ENCODE results near the gene APC2.

APC2 gene

DNA sequence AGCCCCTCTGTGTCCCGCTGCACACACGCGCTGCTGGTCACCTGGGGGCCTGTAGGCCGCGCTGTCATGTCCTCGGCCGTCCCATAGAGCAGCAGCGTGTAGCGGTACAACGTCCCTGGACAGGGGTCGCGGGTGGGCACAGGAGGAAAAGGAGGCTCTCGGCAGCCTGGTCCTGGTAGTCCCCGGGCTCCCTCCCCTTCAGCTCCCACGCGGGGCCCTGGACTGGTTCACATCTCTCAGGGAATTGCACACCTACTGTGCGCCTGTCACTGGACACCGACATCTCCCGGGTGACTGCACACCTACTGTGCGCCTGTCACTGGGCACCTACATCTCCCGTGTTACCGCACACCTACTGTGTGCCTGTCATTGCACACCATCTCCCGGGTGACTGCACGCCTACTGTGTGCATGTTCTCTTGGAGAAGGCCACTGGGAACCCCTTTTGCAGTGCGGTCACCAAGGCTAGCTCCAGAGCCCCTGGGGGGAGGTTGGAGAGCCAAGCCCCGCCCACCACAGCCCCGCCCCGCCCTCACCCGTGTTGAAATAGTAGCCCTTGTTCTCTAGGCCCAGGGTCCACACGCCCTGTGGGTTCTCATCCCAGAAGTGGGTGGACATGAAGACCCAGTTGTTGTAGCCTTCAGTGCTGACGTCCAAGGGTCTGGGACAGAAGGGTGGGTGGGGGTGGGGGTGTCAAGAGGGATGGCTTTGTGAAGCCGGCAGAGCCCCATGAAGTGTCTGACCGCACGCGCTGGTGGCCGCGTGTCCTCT is 32.6 kb downstream of the APC2 start:
- no peak for DNase-seq

DNA sequence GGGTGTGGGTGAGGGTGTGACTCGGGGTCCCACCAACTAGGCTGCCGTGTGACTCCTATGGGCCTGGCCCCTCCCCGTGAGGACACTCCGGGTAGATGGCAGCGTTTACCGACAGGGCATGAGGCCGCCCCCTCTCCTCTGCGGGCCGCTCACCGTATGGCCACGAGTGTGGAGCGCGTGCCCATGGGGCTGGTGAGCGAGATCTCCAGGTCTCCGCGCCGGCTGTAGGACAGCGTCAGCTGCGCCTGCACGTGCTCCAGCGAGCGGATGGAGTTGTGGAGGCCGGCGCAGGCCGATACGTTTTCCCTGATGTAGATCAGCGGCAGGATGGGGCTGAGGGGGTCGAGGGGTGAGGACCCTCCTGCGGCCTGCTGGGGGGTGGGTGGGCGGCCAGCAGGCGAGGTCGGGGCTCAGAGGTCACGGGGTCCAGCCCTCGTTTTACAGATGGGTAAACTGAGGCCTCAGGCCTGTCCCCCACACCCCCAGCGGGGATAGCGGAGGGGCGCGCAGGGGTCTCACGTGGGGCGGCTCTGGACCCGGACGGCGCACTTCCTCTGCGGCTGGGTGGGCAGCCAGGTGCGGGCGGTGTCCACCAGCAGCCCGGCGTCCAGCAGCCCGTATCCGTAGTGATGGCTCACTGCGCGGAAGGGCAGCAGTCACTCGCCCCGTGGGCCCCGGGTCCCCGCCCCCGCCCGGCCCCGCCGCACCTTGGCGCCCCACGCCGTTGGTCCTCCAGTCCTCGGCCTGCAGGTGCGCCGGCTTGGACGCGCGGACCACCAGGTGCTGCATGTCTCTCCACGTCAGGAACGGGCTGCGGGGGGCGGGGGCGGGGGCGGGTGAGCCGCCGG is 33.4 kb downstream of the APC2 start:
- DNase-seq: no peak

DNA sequence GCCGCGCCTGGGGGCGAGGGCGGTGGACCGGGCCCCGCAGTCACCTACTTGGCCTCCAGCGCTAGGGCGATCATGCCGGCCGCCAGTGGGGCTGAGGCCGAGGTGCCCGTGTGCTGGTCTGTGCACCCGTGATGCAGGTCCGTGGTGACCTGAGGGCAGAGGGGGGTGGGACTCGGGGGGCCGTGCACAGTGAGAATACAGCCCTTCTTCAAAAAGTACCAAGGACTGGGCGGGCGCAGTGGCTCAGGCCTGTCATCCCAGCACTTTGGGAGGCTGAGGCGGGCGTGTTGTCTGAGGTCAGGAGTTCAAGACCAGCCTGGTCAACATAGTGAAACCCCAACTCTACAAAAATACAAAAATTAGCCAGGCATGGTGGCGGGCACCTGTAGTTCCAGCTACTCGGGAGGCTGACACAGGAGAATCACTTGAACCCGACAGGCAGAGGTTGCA is 34.1 kb downstream of the APC2 start:
- no peak for DNase-seq

DNA sequence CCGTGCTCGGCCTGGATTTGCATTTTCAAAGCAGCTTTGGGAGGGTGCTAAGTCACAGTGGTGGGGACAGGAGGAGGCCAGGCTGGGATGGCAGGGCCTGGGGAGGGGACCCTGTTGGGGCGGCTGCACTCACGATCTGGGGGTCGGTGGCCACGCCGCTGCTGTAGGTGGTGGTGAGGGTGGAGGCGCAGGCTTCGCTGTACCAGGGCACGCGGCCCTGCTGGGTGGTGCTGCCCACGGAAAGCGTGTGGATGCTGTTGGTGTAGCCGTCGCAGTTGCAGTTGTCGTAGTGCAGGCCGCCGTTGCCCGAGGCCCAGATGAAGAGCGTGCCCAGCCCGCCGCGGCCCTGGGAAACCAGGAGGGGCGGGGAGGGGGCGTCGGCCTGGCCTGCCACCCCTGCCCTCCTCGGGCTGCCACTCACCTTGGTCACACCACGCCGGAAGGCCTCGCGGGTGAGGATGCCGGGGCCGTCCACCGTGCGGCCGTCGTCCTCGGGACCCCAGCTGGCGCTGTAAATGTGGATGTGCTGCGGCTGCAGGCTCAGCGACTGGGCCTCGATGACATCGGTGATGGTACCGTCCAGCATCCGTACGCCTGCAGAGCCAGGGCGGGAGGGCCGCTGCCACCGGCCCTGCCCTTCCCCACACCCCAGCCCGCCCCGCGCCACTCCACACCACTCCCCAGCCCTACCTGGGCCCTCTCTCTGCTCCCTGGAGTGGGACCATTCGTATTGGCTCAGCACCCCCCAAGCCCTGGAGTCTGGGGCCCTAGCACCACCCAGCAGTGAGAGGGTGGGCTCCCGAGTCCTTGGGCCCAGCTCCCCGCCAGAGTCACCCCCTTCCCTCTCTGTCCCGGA is 37.0 kb downstream of the APC2 start:
- no peak for DNase-seq

DNA sequence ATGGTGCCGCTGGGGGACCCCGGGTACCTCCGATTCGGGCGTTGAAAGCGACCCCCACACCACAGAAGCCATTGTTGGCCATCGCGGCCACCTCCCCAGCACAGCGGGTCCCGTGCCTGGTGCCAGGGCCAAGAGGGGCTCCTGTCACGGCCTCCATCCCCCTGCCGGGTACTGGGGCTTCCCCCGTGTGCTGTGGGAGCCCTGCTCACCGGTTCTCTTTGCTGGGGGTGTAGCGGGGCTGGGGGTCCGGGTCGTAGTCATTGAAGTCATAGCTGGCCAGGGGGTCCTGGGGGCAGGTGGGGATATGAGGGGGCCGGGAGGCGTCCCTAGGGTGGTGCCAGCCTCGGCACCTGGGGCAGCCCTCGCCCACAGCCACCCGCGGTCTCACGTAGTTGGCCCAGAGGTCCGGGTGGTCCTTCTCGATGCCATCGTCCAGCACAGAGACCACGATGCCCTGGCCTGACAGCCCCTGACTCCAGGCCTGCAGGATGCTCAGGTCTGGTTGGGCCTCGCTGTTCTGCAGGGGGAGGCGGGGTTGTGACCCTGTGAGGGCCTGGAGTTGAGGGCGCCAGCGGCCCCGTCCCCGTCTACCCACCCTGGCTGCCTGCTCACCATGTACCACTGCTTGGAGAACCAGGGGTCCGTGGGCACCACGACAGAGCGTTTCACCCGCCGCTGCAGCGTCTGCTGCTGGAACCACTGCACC is 37.8 kb downstream of the APC2 start:
- no peak for DNase-seq

DNA sequence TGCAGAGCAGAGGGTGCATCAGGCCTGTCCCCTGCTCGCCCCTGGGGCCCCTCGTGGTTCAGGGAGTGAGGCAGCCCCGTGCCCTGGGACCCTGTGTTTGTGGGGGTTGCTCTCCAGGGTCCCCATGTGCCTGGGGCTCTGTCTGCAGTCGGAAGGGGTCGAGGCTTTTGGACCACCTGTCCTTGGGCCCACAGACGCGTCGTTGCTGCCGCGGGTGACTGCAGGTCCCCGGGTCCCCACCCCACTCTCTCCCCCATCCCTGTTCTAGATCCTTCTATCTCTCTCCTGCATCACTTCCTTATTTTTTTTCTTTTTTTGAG is 38.3 kb downstream of the APC2 start:
- no peak for DNase-seq

DNA sequence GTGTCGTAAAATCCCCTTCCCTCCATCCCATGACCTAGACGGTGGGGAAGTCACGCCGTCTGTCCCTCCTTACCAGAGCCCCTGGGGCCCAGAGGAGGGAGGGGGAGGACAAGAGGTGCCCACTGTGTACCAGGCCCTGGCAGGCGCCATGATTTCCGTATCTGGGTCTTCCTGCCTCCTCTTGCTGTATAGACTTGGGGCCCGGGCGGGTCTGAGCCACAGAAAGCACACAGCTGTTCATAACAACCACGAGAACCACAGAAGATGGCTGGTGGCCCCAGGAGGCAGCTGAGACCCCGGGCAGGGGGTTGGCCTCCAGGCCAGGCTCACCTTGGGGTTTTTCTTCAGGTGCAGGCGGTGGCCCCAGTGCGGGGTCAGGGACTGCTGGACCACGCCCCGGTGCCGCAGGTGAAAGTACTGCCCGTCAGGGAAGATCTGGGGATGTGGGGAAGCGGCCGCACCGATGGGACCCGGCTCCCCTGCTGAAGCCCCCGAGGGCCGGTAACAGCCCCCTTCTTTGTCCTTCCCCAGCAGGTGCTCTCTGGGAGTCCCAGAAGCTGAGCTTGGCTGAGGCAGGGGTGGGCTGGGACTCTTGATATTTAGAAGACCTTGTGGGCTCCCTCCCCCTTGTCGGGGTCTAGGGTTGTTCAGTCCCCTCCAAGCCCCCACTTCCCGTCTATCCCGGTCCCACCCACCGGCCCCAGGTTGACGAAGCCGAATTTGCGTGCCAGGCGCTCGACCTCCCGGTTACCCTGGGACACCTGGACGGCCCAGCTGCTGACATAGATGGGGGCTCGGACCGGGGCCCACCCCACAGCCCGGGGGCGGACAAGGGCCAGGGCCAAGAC is 39.8 kb downstream of the APC2 start:
- no peak for DNase-seq

DNA sequence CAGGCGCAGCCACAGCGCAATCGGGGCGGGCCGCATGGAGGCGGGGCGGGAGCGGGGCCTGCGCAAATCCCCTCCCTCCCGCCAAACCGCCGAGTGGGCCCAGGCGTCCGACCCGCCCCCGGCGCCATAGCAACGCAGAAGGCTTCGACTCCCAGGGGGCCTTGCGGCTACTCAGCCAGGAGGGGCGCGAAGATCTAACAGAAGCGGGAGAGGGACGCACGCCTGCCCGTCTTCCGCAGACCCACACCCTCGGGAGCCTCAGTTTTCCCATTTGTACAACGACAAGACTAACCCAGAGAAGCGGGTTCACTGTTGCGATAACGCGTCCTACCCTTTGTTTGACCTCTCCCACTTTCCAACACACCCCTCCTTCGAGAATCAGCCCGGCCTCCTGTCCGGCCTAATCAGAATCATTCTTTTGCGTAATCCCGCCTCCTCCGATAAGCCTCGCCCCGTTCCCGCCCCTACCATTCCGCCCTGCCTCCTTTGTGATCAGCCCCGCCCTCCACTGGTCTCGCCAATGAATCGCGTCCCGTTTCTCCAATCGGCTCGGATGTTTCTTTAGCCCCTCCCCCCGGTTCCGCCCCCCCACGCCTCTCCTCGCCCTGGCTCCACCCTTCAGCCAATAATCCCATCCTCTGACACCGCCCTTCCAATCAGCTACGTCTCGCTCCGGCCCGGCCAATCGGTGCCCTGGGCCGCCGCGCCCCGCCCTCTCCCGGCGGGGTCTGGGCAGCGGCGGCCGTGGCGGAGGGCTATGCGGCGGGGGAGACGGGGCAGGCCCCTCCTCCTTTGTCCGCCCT is 40.6 kb downstream of the APC2 start, which contains the start of gene PCSK4:
Gene PCSK4, minus strand, starts transcription at position 40 of the 803 bp plus-strand sequence. Its CDS starts 4 bp downstream, at position 36.
- peak; percentile 93 for DNase-seq

DNA sequence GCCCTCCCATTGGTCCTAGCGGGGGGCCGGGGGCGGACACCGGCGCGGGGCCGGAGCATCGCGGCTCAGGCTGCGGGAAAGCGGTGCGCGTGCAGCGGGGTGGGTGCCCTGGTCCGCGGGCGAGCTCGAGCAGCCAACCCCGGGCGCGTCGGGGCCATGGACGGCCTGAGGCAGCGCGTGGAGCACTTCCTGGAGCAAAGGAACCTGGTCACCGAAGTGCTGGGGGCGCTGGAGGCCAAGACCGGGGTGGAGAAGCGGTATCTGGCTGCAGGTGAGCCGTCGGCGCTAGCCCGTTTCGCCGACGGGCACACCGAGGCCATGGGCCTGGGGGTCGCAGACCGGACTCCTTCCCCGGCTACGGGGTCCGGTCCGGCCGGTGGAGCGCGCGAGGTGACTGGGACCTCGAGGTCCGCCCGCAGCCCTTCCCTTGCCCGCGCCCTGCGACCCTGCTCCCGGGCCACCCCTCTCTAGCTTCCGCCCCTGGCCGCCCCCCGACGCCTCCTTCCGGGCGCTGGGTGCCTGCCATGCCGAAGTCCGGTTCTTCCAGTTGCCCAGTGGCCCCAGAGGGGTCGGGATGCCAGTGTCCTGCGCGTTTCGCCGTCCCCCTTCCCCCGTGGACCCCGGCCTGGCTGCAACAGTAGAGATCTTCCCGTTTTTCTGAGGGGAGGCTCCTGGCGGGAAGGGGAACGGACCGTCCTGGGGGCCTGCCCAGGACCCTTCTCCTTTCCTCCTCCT is 41.4 kb downstream of the APC2 start, which contains the start of gene REEP6:
Gene REEP6, plus strand, starts transcription at position 68 of the 735 bp plus-strand sequence. Its CDS starts 89 bp downstream, at position 157.
- no peak for DNase-seq

DNA sequence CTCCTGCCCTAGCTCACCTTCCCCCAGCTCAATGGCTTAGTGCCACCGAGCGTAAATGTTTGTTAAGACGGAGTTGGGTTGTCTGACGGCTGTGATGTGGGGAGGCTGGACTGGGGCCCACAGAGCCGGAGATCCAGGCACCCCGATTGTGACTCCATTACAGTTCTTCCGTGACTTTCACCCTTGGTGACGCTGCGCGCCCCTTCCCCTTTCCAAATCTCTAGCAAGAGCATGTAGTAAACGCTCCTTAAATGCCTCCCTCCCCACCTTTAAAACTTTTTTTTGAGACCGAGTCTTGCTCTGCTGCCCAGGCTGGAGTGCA is 41.9 kb downstream of the APC2 start:
- DNase-seq: no peak

DNA sequence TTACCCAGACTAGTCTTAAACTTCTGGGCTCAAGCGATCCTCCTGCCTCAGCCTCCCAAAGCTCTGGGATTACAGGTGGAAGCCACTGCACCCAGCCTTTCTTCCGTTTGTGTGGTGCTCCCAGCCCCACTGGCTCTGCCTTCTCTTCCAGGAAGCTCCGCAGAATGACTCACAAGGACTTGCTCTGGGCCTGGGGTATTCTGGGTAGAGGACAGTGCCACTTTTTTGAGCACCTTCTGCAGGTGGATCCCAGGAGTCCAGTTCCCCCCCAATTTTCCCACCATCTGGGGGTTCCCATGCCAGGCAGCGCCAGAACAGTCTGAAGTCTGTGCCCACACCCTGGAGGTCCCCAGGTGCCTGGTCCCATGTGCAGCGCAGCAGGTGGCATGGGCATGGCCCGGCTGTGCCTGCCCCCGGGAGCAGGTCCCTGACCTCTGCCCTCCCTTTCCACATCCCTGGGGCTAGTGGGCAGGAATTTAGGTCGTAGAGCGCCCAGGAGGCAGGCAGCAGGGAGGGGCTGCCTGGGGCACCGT is 42.6 kb downstream of the APC2 start:
- DNase-seq: no peak

DNA sequence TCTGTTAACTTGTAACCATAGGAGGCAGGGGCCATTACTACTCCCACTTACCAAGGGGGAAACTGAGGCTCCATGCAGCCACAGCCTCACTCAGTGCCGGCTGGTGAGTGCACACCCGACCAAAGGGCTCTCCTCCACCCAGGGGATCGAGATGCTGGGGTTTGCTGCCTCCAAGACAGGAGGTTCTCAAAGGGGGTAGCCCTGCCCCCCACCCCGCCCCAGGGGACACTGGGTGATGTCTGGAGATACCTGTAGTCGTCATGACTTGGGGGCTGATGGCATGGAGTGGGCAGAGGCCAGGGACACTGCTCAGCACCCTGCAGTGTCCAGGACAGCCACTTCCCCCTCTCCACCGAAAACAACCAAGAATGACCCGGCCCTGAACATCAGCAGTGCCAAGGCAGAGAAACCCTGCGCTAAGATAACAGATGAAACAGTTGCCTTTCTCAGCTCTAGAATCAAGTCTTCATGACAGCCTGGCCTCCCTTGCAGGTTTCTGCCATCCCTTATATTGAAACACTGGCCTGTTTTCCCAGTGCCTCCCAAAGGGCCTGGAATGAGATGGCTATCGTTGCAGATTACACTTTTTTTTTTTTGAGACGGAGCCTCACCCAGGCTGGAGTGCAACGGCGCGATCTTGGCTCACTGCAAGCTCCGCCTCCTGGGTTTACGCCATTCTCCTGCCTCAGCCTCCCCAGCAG is 44.3 kb downstream of the APC2 start:
- DNase-seq: no peak

DNA sequence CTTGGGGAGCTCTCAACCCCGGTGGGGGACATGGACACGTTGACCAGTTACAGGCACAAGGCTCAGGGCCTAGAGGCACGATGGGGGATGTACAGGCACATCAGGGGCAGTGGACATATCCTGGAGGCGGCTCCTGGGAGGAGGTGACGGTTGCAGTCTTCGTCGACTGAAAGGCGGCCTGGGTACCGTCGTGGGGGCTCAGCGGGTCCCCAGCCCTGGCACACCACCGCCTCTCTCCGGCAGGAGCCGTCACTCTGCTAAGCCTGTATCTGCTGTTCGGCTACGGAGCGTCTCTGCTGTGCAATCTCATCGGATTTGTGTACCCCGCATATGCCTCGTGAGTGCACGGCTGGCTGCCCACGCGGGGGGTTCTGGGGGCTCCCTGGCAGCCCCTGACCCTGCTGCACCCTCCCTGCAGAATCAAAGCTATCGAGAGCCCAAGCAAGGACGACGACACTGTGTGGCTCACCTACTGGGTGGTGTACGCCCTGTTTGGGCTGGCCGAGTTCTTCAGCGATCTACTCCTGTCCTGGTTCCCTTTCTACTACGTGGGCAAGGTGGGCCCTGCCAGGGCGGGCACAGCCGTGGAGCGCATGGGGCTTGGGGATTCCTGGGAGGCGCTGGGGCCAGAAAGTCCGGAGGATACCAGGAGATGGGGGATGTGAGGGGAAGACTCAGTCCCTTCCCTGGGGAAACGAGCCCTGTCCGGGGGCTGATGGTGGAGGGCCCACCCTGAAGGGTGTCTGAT is 45.3 kb downstream of the APC2 start:
- no peak for DNase-seq

DNA sequence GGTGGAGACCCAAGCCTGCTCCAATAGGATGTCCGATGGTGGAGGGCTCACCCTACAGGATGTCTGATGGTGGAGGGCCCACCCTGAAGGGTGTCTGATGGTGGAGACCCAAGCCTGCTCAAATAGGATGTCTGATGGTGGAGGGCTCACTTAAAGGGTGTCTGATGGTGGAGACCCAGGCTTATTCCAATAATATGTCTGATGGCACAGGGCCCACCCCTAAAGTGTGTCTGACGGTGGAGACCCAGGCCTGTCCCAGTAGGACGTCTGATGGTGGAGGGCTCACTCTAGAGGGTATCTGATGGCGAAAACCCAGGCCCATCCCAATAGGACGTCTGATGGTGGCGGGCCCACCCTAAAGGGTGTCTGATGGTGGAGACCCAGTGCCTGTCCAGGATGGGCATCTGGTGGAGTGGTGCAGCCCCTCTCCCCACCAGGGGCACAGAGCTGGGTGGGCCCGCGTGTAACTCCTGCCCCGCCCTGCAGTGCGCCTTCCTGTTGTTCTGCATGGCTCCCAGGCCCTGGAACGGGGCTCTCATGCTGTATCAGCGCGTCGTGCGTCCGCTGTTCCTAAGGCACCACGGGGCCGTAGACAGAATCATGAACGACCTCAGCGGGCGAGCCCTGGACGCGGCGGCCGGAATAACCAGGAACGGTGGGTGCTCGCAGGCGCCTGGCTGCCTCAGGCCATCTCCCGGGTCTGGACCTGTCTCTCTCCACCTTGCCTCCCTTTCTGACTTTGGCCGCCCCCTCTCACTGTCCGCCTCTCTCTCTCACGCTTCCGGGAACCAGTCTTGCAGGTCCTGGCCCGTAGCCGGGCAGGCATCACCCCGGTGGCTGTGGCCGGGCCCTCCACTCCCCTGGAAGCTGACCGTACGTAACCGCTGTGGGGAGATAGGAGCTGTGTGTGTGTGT is 46.1 kb downstream of the APC2 start:
- no peak for DNase-seq

DNA sequence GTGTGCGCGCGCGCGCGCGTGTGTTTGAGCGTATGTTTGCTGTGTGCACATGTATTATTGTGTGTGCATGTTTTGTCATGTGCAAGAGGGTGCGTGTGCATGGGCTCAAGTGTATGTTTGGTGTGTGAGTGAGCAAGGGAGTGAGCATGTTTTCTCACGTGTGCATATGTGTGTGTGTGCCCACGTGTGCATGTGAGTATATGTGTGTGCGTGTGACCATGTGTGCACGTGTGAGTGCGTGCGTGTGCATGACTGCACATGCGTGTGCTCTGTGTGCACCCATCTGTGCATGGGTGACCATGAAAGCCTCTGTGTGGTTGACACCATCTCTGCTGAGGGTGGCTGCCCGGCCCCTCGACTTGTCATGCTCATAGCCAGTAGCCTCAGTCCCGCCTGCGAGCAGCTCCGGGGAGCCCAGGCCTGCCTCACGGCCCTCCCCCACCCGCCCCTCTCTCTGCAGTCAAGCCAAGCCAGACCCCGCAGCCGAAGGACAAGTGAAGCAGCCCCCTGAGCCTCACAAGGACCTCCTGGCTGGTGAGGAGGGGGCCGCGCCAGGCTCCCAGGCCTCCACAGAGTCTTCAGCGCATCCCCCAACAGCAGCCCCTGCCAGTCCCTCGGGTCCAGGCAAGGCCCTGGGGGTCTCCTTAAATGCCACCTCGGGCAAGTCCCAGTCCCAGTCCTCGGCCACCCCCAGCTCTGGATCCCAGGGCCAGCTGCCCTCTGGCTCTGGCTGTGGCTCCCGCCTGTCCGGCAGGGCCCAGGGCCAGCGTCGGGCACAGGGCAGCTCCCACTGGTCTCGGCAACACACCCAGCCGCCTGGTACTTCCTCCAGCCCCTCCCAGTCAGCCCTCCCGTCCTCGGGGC is 47.0 kb downstream of the APC2 start:
- DNase-seq: no peak

Data from effector CD4-positive, alpha-beta T cell (primary cell).